Astrocyte (in vitro differentiated cells and primary cell): ENCODE measurements around the gene PLEKHG4B.

Experiments used
- CTCF ChIP-seq: IDR thresholded peaks from 2 replicates; pipeline ENCODE4 v1.5.1; 2011; ENCODE audit warnings: low read depth, mild to moderate bottlenecking, inconsistent platforms, low read length, moderate library complexity; ENCODE audit not compliant: insufficient read depth
- EZH2 ChIP-seq: IDR thresholded peaks from 2 replicates; pipeline ENCODE4 v1.6.1; 2012; ENCODE audit warnings: mild to moderate bottlenecking, low read length, inconsistent platforms; ENCODE audit not compliant: insufficient read depth

- TF ChIP-seq EZH2 (no peak), CTCF (no peak)
Observed at GRCh38 chr5:228886-229285, 136.9 kb downstream of the PLEKHG4B start.
